IPS DF 4.7 (cell line): ENCODE data around the gene TIAM2.
"Not testable (repeated sequence)": the region's sequence is repeated elsewhere in the genome, so short reads cannot be mapped to it uniquely, and the experiment has no call there.

Source experiments
- DNase-seq: peaks from one replicate; pipeline ENCODE4 v3.0.0-alpha.2; 2013; ENCODE audit warnings: low spot score; ENCODE audit errors: extremely low read depth

The TIAM2 gene

GRCh38 chr6:154989448-154989847 lies 5.7 kb upstream of the TIAM2 start:
- no peak for DNase-seq

GRCh38 chr6:154991207-154991606 lies 3.9 kb upstream of the TIAM2 start:
- DNase-seq, result no peak

- DNase-seq, result no peak
Measured at GRCh38 chr6:154993026-154993425, 2.1 kb upstream of the TIAM2 start.

DNA sequence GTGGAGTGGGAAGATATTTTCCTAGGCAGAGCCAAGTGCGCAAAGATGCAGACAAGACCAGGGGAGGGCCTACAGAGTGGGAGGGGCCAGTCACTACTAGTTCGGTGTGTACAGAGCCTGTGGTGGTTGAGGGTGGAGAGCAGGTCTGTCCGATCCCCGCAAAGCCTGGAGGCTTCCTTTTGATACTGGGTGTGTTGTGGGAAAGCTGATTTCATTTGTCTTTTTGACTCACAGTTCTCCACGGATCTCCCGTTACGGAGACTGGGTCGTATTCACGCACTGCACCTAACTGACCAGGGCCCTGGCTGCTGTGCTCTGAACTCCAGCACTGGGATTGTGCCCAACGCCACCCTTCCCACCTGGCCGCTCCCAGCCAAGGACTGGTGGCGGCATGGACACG lies 1.4 kb upstream of the TIAM2 start:
- DNase-seq, result no peak

DNA sequence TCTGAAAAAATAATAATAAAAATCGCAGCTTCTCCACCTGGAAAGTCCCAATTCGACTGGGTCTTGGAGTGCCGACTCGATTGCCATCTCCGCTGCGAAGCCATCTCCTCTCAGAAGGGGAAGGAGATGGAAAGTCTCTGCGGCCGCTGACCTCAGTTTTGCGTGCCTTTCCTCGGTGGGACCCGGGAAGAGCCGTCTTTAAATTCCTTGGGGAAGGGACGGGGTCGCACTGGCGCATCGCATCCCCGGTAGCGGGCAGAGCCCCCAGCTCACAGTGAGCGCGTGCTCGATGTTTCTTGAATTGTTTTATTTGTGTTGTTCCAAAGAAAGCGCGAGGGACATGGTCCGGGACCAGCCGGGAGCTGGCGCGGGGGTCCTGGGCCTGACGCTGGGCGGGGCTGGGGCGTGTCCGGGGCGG lies 270 bp upstream of the TIAM2 start:
- DNase-seq, result no peak

DNA sequence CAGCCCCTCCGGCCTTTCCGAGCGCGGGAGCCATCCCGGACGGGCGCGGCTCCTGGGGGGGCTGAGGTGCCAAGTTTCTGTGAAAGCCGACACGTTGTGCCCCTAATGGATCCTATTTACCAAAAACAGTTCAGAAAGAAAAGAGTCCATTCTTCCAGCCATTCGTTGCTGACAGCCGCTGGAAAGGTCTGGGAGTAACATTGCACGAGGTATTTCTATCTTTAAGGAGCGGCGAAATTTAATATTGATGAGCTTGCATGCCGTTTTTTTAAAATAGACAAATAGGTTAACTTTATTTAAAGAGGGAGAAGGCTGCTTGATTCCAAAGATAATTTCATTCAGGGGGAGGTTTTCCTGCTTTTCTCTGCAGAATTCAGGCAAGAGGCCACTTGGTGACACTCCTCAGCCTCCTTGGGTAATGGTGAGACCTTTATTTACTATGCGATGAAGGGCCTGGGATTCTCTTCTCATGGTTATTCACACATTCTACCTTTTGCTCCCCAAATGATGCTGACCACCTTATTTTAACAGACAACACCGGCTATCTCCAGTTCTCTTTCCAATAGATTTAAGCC lies 988 bp downstream of the TIAM2 start:
- no peak for DNase-seq

GRCh38 chr6:154996841-154997311 lies 1.8 kb downstream of the TIAM2 start:
- no peak for DNase-seq

DNA sequence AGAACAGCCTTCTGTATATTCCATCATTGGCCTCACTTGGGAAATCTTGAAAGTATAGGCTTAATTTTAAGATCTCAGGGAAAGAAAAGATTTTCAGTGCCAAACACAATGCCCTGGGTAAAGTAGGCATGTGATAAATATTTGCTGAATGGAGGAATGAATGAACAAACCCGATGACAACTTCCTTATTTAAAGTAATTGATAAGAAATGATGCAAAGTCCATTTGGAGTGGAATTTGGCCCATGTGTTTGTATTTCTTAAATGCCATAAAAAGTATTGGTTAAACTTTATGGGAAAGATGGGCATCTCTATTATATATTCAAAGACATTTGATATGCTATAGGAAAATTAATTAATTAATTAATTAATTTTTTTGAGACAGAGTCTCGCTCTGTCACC lies 3.7 kb downstream of the TIAM2 start:
- no peak for DNase-seq

DNA sequence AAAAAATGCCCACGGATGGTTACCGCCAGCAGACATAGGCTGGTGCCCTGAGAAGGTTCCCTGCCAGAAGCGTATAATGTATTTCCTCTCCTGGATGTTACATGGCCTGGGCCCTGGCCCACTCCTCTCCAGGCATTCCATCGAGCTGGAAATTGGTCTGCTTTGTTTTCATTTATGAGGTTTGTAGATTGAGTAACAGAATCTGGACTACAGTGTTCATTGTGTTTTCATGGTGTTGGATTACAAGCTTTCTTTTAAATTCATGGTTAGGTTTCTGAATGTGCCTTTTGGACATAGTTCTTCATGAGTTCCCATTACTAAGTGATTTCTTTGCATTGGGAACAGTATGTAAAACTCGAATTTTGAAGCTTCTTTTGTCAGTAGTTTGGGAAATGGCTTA lies 6.4 kb downstream of the TIAM2 start:
- no peak for DNase-seq

DNA sequence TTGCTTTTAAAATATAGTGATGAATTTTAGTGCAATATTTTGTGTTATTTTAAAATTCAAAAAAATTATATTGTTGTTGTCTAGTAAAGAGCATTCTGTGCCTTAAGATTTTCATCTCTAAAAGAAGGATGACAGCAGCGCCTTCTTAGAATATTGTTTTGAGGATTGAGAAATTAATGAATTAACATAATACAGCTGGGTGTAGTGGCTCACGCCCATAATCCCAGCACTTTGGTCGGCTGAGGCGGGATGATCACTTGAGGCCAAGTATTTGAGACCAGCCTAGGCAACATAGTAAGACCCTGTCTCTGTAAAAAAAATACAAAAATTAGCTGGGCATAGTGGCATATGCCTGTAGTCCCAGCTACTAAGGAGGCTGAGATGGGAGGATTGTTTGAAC lies 6.8 kb downstream of the TIAM2 start:
- no peak for DNase-seq

- no peak for DNase-seq
Measured at GRCh38 chr6:155003476-155003875, 8.4 kb downstream of the TIAM2 start.

DNA sequence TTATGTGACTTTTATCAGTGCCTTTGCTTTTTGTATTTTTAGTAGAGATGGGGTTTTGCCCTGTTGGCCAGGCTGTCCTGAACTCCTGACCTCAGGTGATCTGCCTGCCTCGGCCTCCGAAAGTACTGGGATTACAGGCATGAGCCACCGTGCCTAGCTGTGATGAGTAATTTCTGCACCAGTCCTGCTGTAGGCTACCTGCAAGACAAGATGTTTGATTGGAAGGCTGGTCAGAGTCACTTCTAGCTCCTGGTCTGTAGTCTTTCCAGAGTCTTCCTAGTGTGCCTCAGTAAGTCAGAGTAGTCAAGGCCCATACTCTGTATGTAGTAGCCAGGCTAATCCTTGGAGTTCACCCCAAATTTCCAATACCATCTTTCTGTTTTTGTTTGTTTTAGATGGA lies 8.9 kb downstream of the TIAM2 start:
- no peak for DNase-seq

- DNase-seq, result no peak
Measured at GRCh38 chr6:155004576-155005372, 9.7 kb downstream of the TIAM2 start.

DNA sequence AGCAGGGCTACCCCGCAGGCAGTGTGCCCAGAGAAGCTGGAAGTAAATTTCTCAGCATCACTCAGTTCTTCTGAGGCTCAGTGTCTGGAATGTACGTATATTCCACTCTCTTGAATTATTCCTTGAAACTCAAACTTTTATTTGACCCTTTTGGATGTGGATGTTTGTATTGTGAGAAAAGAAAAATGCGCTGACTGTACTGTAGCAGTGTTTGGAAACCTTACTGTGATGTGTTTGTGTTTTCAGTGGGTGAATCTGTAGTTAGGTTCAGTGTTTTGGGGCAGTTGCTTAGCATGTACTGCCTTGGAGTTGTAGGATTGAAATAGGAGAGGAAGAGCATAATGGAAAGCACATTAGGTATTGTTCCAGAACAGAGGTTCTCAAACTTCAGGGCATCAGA lies 13.5 kb downstream of the TIAM2 start:
- no peak for DNase-seq

GRCh38 chr6:155010940-155011339 lies 15.8 kb downstream of the TIAM2 start:
- no peak for DNase-seq

- no peak for DNase-seq
Measured at GRCh38 chr6:155011809-155012291, 16.7 kb downstream of the TIAM2 start.

GRCh38 chr6:155013457-155013876 lies 18.4 kb downstream of the TIAM2 start:
- no peak for DNase-seq

DNA sequence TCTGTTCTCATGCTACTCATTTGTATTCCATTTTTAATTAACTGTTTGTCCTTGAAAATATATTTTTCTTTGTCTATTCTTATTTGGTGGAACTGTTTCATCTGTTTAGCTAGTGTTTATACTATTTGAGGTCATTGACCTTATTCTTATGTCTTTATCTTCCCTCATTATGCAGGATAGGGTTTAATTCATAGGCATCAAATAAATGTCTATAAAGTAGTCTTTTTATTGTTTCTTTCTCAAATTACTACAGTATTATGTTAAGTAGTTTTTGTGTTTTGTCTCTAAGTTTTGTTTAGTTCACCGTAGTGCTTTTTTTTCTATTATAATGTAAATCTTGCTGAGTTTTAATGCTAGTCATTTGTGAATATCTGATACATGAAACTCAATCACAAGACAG lies 19.0 kb downstream of the TIAM2 start:
- no peak for DNase-seq

DNA sequence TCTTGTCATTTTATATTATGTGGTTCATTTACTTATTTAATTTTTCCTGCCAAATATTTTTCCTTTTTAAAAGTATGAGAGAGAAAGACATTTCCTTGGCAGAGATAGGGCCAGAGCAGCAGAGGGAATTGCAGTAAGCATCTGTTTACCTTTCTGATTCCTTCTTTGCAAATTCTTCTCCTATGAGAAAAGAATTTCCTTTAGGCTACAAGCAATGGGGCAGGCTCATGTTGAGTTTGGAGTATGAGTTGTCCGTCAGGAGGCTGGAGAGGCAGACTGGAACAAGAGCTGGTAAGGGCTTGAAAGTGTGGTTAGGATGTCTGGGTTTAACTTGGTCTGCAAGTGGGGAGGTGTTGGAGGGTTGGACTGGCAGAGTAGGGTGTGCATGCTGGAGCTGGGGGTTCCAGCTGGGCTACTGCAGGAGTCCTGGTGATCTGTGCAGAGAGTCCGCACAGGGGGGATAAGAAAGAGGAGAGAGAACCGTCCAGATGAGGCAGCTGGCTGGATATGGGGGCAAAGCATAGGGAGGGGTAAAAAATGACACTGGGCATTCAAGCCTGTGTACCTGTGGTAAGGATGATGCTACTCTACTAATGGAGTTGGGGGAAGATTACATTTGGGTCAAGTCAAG lies 19.7 kb downstream of the TIAM2 start:
- no peak for DNase-seq

GRCh38 chr6:155018415-155018814 lies 23.3 kb downstream of the TIAM2 start:
- not testable (repeated sequence) for DNase-seq

- no peak for DNase-seq
Measured at GRCh38 chr6:155021680-155022079, 26.6 kb downstream of the TIAM2 start.

- DNase-seq, result no peak
Measured at GRCh38 chr6:155022721-155023120, 27.6 kb downstream of the TIAM2 start.
